ENCODE measurements around the gene CTAG1B.

GRCh38 chrX:154655346-154655745 lies 36.3 kb upstream of the CTAG1B start:
- TF ChIP-seq CTCF (IDR thresholded peaks at IDR 0.05 in 2 of 3, conservative IDR thresholded peaks at IDR 0.05 in 1 of 3; ENCODE audit: borderline replicate concordance in 1 of 3, insufficient read depth in 1 of 3, low read depth in 2 of 3, low read length in 2 of 3) = no peak
- no peak for TF ChIP-seq YY1 (IDR thresholded peaks at IDR 0.05; ENCODE audit: extremely low read depth, insufficient replicate concordance, low read depth, low read length)
- TF ChIP-seq ZBTB33 (IDR thresholded peaks at IDR 0.05; ENCODE audit: extremely low read depth, insufficient replicate concordance, low read length) = no peak
- no peak for TF ChIP-seq SIN3A (IDR thresholded peaks at IDR 0.05; ENCODE audit: low read depth)
- TF ChIP-seq MAX (IDR thresholded peaks at IDR 0.05) = no peak
- no peak for TF ChIP-seq EGR1 (IDR thresholded peaks at IDR 0.05; ENCODE audit: low read depth)
- no peak for TF ChIP-seq ZFX (IDR thresholded peaks at IDR 0.05)
